Nephron (organoid): ENCODE data around the gene CRIP2.

Source experiments
- H3K27ac Mint-ChIP-seq, 3 experiments: 2 replicates each; pipeline ENCODE4 v1.8.0; 2020; ENCODE audit warnings: mixed read lengths in 3 of 3, mild to moderate bottlenecking in 2 of 3, moderate library complexity in 1 of 3
- H3K27me3 Mint-ChIP-seq: 2 replicates; pipeline ENCODE4 v1.8.0; 2021; ENCODE audit warnings: low read depth, mild to moderate bottlenecking, moderate library complexity, mixed read lengths
- H3K36me3 Mint-ChIP-seq: 2 replicates; pipeline ENCODE4 v1.8.0; 2020; ENCODE audit warnings: low read depth, mixed read lengths
- H3K4me1 Mint-ChIP-seq: 2 replicates; pipeline ENCODE4 v1.8.0; 2020; ENCODE audit warnings: mixed read lengths
- H3K4me3 Mint-ChIP-seq, 3 experiments: 2 replicates each; pipeline ENCODE4 v1.8.0; 2020; ENCODE audit warnings: mild to moderate bottlenecking in 3 of 3, mixed read lengths in 3 of 3, moderate library complexity in 2 of 3
- H3K9me3 Mint-ChIP-seq: 2 replicates; pipeline ENCODE4 v1.8.0; 2020; ENCODE audit warnings: mixed read lengths
- TF ChIP-seq, protein P1 (sequence below), 3 experiments: fragments of 200-600 bp; sonication (generic); IDR thresholded peaks; one replicate each; pipeline ENCODE4 v1.5.0; 2021; ENCODE audit warnings: antibody characterized with exemption in 3 of 3; ENCODE audit not compliant: unreplicated experiment in 3 of 3

CRIP2 gene

DNA sequence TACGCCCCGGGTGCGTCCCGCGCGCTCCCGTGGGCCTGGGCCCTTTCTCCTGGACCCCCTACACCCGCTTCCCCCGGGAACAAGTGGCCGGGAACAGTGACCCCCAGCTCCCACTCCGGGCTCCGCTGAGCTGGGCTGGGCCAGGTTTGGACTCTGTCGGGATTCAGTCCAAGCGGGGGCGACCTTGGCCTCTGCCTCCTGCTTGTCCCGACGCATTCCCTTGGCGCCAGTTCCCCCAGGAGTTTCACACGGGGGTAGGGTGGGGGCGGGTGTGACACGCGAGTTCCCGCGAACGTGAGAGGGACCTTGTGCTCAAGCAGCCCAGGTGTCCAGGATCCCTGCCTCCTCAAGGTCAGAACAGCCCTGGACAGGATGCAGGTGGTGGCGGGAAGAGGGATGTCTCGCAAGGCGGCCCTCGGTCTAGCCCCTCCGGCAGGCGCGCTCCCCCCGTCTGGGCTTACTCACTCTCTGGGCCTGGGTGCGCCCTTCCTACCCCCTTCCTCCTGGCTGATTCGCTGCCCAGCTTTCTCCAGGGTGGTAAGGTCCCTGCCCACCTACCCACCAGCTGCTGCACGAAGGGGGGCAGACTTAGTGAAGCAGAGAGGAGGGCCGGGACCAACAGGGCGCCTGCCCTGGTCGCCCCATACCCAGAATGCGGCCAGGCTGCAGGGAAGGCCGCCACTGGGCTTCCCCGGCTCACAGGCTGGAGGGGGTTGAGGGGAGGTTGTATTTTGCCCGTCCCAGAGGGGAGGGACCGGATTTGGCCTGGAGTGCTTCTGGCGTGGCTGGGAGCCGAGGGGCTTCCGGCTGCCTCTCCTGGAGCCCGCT is 862 bp downstream of the CRIP2 start:
- Mint-ChIP-seq H3K4me1 (peaks cover 9% of the 10 kb centered on the region), H3K4me3 (peak overlapping the region; percentile 72 to 80 (median 78)), H3K36me3 (no peaks in the 10 kb centered on the region), H3K9me3 (no peaks in the 10 kb centered on the region), H3K27me3 (peaks cover 25% of the 10 kb centered on the region), H3K27ac (peak overlapping the region in 1 of 3 experiments; percentile 56)
- TF ChIP-seq, protein P1, sequence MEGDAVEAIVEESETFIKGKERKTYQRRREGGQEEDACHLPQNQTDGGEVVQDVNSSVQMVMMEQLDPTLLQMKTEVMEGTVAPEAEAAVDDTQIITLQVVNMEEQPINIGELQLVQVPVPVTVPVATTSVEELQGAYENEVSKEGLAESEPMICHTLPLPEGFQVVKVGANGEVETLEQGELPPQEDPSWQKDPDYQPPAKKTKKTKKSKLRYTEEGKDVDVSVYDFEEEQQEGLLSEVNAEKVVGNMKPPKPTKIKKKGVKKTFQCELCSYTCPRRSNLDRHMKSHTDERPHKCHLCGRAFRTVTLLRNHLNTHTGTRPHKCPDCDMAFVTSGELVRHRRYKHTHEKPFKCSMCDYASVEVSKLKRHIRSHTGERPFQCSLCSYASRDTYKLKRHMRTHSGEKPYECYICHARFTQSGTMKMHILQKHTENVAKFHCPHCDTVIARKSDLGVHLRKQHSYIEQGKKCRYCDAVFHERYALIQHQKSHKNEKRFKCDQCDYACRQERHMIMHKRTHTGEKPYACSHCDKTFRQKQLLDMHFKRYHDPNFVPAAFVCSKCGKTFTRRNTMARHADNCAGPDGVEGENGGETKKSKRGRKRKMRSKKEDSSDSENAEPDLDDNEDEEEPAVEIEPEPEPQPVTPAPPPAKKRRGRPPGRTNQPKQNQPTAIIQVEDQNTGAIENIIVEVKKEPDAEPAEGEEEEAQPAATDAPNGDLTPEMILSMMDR (IDR thresholded peaks at IDR 0.05; ENCODE audit: unreplicated experiment in 3 of 3) = no peak

DNA sequence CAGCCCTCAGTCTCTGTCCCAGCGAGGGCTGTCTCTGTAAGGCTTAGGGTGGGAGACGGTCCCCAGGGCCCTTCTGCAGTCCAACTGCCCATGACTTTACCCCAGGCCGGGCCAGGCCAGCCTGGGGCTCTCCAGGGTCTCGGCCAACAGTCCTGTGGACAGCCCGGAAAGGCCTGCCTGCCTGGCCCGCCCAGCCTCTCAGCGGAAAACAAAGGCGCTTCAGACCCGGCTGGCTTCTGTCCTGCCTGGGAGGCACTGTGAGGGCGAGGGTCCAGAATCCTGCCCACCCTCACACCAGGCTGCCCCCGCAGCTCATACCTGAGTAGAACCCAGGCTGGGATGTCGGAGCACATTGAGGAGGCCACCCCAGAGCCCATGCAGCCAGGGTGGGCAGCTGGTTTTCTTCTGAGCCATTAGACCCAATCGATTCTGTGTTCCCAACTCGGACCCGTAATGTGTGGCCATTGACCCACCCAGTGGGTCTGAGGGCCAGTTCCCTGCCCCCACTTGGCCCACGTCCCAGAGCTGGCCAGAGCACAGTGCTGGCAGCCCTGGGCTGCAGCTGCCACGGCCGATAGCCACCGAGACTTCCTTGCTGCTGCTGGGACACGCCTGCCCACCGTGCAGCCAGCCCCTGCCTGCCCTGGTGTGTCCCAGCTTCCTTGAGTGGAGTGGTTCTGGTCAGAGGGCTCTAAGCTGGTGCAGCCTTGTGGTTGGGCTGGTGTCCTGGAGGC is 1.6 kb downstream of the CRIP2 start:
- no peaks in the 10 kb centered on the region for H3K36me3 Mint-ChIP-seq
- peaks cover 16% of the 10 kb centered on the region for H3K4me1 Mint-ChIP-seq
- H3K27ac Mint-ChIP-seq = peak overlapping the region; percentile 40 to 64 (median 56)
- H3K27me3 Mint-ChIP-seq = peaks cover 33% of the 10 kb centered on the region
- H3K9me3 Mint-ChIP-seq = no peaks in the 10 kb centered on the region
- peak overlapping the region; percentile 72 to 80 (median 78) for H3K4me3 Mint-ChIP-seq
- TF ChIP-seq, protein P1 (IDR thresholded peaks at IDR 0.05; ENCODE audit: unreplicated experiment in 3 of 3) = no peak

DNA sequence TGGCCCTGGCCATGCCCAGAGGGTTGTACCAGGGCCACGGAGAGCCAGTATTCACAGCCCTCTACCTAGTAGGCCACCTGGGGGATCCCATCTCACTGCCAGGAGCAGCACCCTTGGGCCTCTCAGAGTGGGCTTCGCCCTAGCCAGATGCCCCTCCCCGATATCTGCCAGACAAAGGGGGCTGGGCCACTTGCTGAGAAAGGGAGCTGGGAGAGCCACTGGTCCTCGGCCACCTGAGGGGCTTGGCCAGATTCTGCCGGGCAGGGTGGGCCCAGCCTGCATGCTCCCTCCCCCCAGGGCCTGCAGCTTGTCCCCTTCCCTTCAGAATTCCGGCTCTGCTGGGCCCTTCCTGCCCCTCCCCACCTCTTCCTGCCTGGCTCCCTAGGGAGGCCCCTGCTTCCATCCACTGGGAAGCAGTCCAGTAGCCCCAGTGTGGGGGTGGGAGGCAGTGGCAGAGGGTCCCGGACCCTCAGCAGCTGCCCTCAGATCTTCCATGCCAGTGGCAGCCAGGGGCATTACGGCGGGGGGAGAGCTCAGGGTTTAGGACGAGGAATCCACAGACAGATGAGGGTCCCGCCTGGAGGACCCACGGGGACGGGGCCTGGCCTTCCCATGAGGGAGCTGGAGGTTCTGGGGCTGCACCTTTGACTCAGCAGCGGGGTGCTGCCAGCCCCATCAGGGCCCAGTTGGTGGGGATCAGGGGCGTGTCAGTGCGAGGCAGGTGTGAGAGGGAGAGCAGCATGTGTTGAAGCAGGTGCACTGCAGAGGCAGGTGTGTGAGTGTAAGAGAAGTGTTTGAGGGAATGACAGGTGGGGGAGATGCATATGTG is 2.4 kb downstream of the CRIP2 start:
- H3K27me3 Mint-ChIP-seq = peaks cover 34% of the 10 kb centered on the region
- peak overlapping the region; percentile 73 to 80 (median 78) for H3K4me3 Mint-ChIP-seq
- H3K36me3 Mint-ChIP-seq = no peaks in the 10 kb centered on the region
- TF ChIP-seq, protein P1 (IDR thresholded peaks at IDR 0.05; ENCODE audit: unreplicated experiment in 3 of 3) = no peak
- H3K9me3 Mint-ChIP-seq = no peaks in the 10 kb centered on the region
- H3K27ac Mint-ChIP-seq = peak overlapping the region; percentile 55 to 64 (median 56)
- H3K4me1 Mint-ChIP-seq = peaks cover 20% of the 10 kb centered on the region

DNA sequence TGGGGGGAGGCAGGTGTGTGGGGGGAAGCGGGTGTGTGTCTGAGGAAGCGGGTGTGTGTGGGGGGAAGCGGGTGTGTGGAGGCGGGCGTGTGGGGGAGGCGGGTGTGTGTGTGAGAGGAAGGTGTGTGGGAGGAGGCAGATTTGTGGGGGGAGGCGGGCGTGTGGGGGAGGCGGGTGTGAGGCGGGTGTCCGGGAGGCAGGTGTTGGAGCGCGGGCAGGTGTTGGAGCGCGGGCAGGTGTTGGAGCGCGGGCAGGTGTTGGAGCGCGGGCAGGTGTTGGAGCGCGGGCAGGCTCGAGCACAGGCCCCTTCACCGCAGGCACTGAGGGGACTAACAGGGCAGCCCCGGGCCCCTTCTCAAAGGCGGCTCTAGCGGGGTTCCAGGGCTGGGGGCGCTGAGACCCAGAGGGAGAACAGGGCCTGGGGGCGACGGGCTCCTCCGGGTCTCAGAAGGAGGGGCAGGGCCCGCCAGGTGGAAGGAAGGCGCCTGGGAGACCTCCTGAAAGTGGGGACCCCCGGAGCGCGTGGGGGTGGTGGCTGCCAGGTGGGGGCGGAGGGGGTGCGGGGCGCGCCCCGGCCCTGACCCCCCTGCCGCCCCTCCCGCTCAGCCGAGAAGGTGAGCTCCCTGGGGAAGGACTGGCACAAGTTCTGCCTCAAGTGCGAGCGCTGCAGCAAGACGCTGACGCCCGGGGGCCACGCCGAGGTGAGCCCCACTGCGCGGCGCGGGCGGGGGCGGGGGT is 3.2 kb downstream of the CRIP2 start:
- Mint-ChIP-seq H3K4me3 (peak overlapping the region; percentile 65 to 75 (median 73)), H3K9me3 (no peaks in the 10 kb centered on the region), H3K36me3 (no peaks in the 10 kb centered on the region), H3K27me3 (peaks cover 41% of the 10 kb centered on the region), H3K27ac (peak overlapping the region in 1 of 3 experiments; percentile 35), H3K4me1 (peaks cover 25% of the 10 kb centered on the region)
- TF ChIP-seq, protein P1 (IDR thresholded peaks at IDR 0.05; ENCODE audit: unreplicated experiment in 3 of 3) = no peak
